HEK293 (cell line): Measurements from ENCODE around the gene SH3BP5.

Source experiments
- PRDM1 ChIP-seq: fragments of 450-650 bp; formaldehyde crosslinking; IDR thresholded peaks from 2 replicates; pipeline ENCODE4; 2016; ENCODE audit warnings: missing biosample characterization, missing genetic modification characterization
- SALL2 ChIP-seq: fragments of 450-650 bp; formaldehyde crosslinking; IDR thresholded peaks from 2 replicates; pipeline ENCODE4 v1.5.0; 2017; ENCODE audit warnings: missing biosample characterization, mild to moderate bottlenecking, missing genetic modification characterization, borderline replicate concordance
- SP3 ChIP-seq: fragments of 450-650 bp; formaldehyde crosslinking; IDR thresholded peaks from 2 replicates; pipeline ENCODE4 v1.5.1; 2016; ENCODE audit warnings: missing biosample characterization, missing genetic modification characterization
- ZBTB11 ChIP-seq: fragments of 450-650 bp; formaldehyde crosslinking; conservative IDR thresholded peaks from 2 replicates; pipeline ENCODE4 v1.5.1; 2016; ENCODE audit warnings: low read depth, missing biosample characterization, missing genetic modification characterization
- ZBTB48 ChIP-seq: fragments of 450-650 bp; formaldehyde crosslinking; IDR thresholded peaks from 2 replicates; pipeline ENCODE4 v1.5.1; 2016; ENCODE audit warnings: missing biosample characterization, missing genetic modification characterization
- ZNF2 ChIP-seq: fragments of 450-650 bp; formaldehyde crosslinking; IDR thresholded peaks from 2 replicates; pipeline ENCODE4 v1.5.1; 2016; ENCODE audit warnings: missing biosample characterization, missing genetic modification characterization
- ZNF23 ChIP-seq: fragments of 450-650 bp; formaldehyde crosslinking; IDR thresholded peaks from 2 replicates; pipeline ENCODE4 v1.5.1; 2016; ENCODE audit warnings: missing biosample characterization, missing genetic modification characterization, borderline replicate concordance
- ZNF324 ChIP-seq: fragments of 450-650 bp; formaldehyde crosslinking; IDR thresholded peaks from 2 replicates; pipeline ENCODE4 v1.5.1; 2016; ENCODE audit warnings: missing biosample characterization, missing genetic modification characterization
- ZNF416 ChIP-seq: fragments of 450-650 bp; formaldehyde crosslinking; IDR thresholded peaks from 2 replicates; pipeline ENCODE4 v1.5.1; 2016; ENCODE audit warnings: missing biosample characterization, missing genetic modification characterization
- ZNF518A ChIP-seq: fragments of 450-650 bp; formaldehyde crosslinking; conservative IDR thresholded peaks from 2 replicates; pipeline ENCODE4 v1.5.1; 2016; ENCODE audit warnings: low read depth, missing biosample characterization, missing genetic modification characterization
- ZNF585B ChIP-seq: fragments of 450-650 bp; formaldehyde crosslinking; IDR thresholded peaks from 2 replicates; pipeline ENCODE4 v1.5.1; 2016; ENCODE audit warnings: missing biosample characterization, missing genetic modification characterization
- ZNF624 ChIP-seq: fragments of 450-650 bp; formaldehyde crosslinking; IDR thresholded peaks from 2 replicates; pipeline ENCODE4 v1.5.1; 2017; ENCODE audit warnings: missing biosample characterization, missing genetic modification characterization
- ZNF629 ChIP-seq: fragments of 450-650 bp; formaldehyde crosslinking; IDR thresholded peaks from 2 replicates; pipeline ENCODE4 v1.5.1; 2017; ENCODE audit warnings: missing biosample characterization, missing genetic modification characterization
- ZSCAN16 ChIP-seq: fragments of 450-650 bp; formaldehyde crosslinking; IDR thresholded peaks from 2 replicates; pipeline ENCODE4 v1.5.1; 2016; ENCODE audit warnings: missing biosample characterization, missing genetic modification characterization
- TF ChIP-seq, protein P1 (sequence below): fragments of 450-650 bp; formaldehyde crosslinking; IDR thresholded peaks from 2 replicates; pipeline ENCODE4 v1.5.1; 2016; ENCODE audit warnings: missing biosample characterization, missing genetic modification characterization

The SH3BP5 gene

DNA sequence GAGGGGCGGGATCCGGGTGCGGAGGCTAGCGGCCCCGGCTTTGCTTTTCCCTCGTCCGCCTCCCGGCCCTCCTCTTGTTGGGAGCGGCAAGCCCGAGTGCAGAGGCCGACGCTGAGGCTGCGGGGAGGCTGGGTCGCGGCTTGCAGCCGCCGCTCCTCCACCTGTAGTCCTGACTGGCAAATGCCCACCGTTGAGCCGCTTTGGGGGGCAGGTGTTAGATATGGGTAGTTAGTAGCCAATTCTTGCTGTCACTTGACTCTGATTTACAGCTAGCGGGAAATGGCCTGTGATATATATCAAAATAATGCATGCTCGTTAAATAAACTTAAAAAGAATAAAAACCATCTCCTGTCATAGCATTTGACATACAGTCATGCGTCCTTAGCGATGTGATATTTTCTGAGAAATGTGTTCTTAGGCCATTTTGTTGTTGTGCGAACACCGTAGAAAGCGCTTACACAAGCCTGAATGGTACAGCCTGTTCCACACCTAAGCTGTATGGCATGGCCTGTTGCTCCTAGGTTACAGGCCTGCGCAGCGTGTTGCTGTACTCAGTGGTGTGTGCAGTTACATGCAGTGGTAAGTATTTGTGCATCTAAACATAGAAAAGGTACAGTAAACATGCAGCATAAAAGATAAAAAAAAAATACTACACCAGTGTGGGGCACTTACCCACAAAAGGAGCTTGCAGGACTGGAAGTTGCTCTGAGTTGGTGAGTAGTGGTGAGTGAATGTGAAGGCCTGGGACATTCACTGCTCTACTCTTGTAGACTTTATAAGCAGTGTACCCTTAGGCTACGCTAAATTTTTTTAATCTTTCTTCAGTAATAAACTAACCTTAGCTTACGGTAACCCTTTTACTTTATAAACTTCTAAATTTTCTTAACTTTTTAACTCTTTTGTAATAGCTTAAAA is 125.5 kb downstream of the SH3BP5 start (continued):
- TF ChIP-seq PRDM1 (tag by site-specific recombination) (no peak), SALL2 (tag by site-specific recombination) (no peak), SP3 (peak; percentile 40), ZBTB11 (tag by site-specific recombination) (no peak), ZNF2 (tag by site-specific recombination) (no peak), ZNF518A (tag by site-specific recombination) (no peak), ZSCAN16 (tag by site-specific recombination) (peak; percentile 98), ZNF585B (no peak), ZNF629 (peak; percentile 30; the same call in 1 of the 2 replicates), ZNF324 (tag by site-specific recombination) (no peak), ZNF416 (tag by site-specific recombination) (no peak), ZBTB48 (tag by site-specific recombination) (no peak), ZNF624 (no peak), ZNF23 (tag by site-specific recombination) (no peak)
- TF ChIP-seq, protein P1, sequence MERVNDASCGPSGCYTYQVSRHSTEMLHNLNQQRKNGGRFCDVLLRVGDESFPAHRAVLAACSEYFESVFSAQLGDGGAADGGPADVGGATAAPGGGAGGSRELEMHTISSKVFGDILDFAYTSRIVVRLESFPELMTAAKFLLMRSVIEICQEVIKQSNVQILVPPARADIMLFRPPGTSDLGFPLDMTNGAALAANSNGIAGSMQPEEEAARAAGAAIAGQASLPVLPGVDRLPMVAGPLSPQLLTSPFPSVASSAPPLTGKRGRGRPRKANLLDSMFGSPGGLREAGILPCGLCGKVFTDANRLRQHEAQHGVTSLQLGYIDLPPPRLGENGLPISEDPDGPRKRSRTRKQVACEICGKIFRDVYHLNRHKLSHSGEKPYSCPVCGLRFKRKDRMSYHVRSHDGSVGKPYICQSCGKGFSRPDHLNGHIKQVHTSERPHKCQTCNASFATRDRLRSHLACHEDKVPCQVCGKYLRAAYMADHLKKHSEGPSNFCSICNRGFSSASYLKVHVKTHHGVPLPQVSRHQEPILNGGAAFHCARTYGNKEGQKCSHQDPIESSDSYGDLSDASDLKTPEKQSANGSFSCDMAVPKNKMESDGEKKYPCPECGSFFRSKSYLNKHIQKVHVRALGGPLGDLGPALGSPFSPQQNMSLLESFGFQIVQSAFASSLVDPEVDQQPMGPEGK (tag by site-specific recombination): no peak
- TF ChIP-seq, all 188 proteins: peak for 22
